ENCODE results near the gene GARS1. TPM values are rescaled to one million over a fixed set of nuclear protein-coding genes. Genes with fewer than 3 reads are reported as not detected.

GARS1 gene
- total and polyA plus RNA-seq, 8 donors, result 34.0 to 191 (median 43.0) TPM

GRCh38 chr7:30598121-30598876, 3.6 kb downstream of the GARS1 start:
- intact Hi-C loops (cut with DNase I), result no loop called here
- WGBS, 2 donors, result 82 to 86% methylated on average over 13 of the region's 13 CpGs
- Histone ChIP-seq H3K4me3 (no peak overlapping the region), H3K9me3 (no peaks in the 10 kb centered on the region), H3K4me1 (peaks cover 12 to 15% (median 14%) of the 10 kb centered on the region in 3 donors), H3K27me3 (no peaks in the 10 kb centered on the region), H3K36me3 (peaks cover 0 to 32% (median 15%) of the 10 kb centered on the region in 3 donors), H3K27ac (no peak overlapping the region)
- TF ChIP-seq CTCF (IDR thresholded peaks at IDR 0.05), result no peak
- no peak for FAIRE-seq
- no peak for ATAC-seq
- no peak for DNase-seq

- no peak for FAIRE-seq
- DNase-seq, result no peak
- Histone ChIP-seq H3K4me3 (no peak overlapping the region), H3K4me1 (no peaks in the 10 kb centered on the region), H3K27ac (no peak overlapping the region), H3K9me3 (no peaks in the 10 kb centered on the region), H3K36me3 (peaks cover 0 to 49% (median 14%) of the 10 kb centered on the region in 3 donors), H3K27me3 (no peaks in the 10 kb centered on the region)
- intact Hi-C loops (cut with DNase I), result no loop called here
- no peak for ATAC-seq
- no peak for TF ChIP-seq CTCF (IDR thresholded peaks at IDR 0.05)
- 73 to 81% methylated on average over 3 of the region's 3 CpGs for WGBS, 2 donors
These were observed 10.2 kb downstream of the GARS1 start for GRCh38 chr7:30604901-30605300.

GRCh38 chr7:30605832-30606231, 11.2 kb downstream of the GARS1 start:
- H3K27ac ChIP-seq, result no peak overlapping the region
- no peak for DNase-seq
- H3K27me3 ChIP-seq, result no peaks in the 10 kb centered on the region
- H3K4me3 ChIP-seq, result no peak overlapping the region
- H3K4me1 ChIP-seq, result no peaks in the 10 kb centered on the region
- WGBS, 2 donors, result 95% methylated on average over 3 of the region's 3 CpGs
- H3K9me3 ChIP-seq, result no peaks in the 10 kb centered on the region
- no peak for ATAC-seq
- peaks cover 0 to 40% (median 9%) of the 10 kb centered on the region in 3 donors for H3K36me3 ChIP-seq
- intact Hi-C loops (cut with DNase I), result no loop called here
- FAIRE-seq, result no peak
- TF ChIP-seq CTCF (IDR thresholded peaks at IDR 0.05), result no peak

GRCh38 chr7:30612658-30613265, 18.1 kb downstream of the GARS1 start:
- no peak for DNase-seq
- no peak overlapping the region for H3K4me3 ChIP-seq
- peaks cover 0 to 31% (median 14%) of the 10 kb centered on the region in 3 donors for H3K36me3 ChIP-seq
- H3K4me1 ChIP-seq, result peaks cover 0 to 3% (median 0%) of the 10 kb centered on the region in 3 donors
- no peak for ATAC-seq
- FAIRE-seq, result no peak
- H3K9me3 ChIP-seq, result no peaks in the 10 kb centered on the region
- H3K27ac ChIP-seq, result no peak overlapping the region
- no peaks in the 10 kb centered on the region for H3K27me3 ChIP-seq
- intact Hi-C loops (cut with DNase I), result no loop called here
- TF ChIP-seq CTCF (IDR thresholded peaks at IDR 0.05), result no peak
- 86 to 94% methylated on average over 6 of the region's 6 CpGs for WGBS, 2 donors
